Choroid plexus epithelial cell (primary cell): ENCODE data around the gene ADCY9.

Source experiments
- DNase-seq: peaks from one replicate; pipeline ENCODE4 v3.0.0-alpha.2; 2010; ENCODE audit warnings: low read depth
- H3K4me3 ChIP-seq: 2 replicates; pipeline ENCODE4 v1.5.1; 2011; ENCODE audit warnings: low read depth, mild to moderate bottlenecking, control low read depth, low read length, moderate library complexity
- CTCF ChIP-seq: conservative IDR thresholded peaks from 2 replicates; pipeline ENCODE4 v1.5.1; 2011; ENCODE audit warnings: low read depth, mild to moderate bottlenecking, control low read depth, inconsistent platforms, low read length, moderate library complexity

Gene ADCY9

GRCh38 chr16:4011225-4011939 is 104.9 kb downstream of the ADCY9 start:
- no peak overlapping the region for H3K4me3 ChIP-seq
- DNase-seq, result peak; percentile 66
- TF ChIP-seq CTCF, result no peak

GRCh38 chr16:4010225-4011158 is 105.8 kb downstream of the ADCY9 start:
- H3K4me3 ChIP-seq, result no peak overlapping the region
- no peak for TF ChIP-seq CTCF
- no peak for DNase-seq

- no peak for DNase-seq
- no peak for TF ChIP-seq CTCF
- H3K4me3 ChIP-seq, result no peak overlapping the region
Observed at GRCh38 chr16:4009177-4009576, 107.1 kb downstream of the ADCY9 start.

GRCh38 chr16:4008116-4008515 is 108.1 kb downstream of the ADCY9 start:
- TF ChIP-seq CTCF, result no peak
- no peak overlapping the region for H3K4me3 ChIP-seq
- DNase-seq, result no peak

GRCh38 chr16:4006397-4006999 is 109.7 kb downstream of the ADCY9 start:
- no peak overlapping the region for H3K4me3 ChIP-seq
- TF ChIP-seq CTCF, result no peak
- no peak for DNase-seq

GRCh38 chr16:4005731-4006130 is 110.5 kb downstream of the ADCY9 start:
- H3K4me3 ChIP-seq, result no peak overlapping the region
- TF ChIP-seq CTCF, result no peak
- DNase-seq, result no peak
